HAP-1 (cell line): ENCODE results near the gene SIGLEC10.

Experiments
- DNase-seq, 2 experiments: peaks; one replicate each; pipeline ENCODE4 v3.0.0-alpha.2; 2016 to 2020; ENCODE audit warnings: low spot score in 2 of 2
- H3K27me3 ChIP-seq: fragments of 250-450 bp; sonication (Bioruptor Pico); 2 replicates; pipeline ENCODE4 v1.5.1; 2020; ENCODE audit warnings: low read depth, mild to moderate bottlenecking, moderate library complexity
- H3K36me3 ChIP-seq: fragments of 250-450 bp; sonication (Bioruptor Pico); replicated peaks from 2 replicates; pipeline ENCODE4 v1.5.1; 2020; ENCODE audit warnings: mild to moderate bottlenecking
- H3K4me1 ChIP-seq: fragments of 250-450 bp; sonication (Bioruptor Pico); 2 replicates; pipeline ENCODE4 v1.5.1; 2020; ENCODE audit warnings: mild to moderate bottlenecking
- H3K4me3 ChIP-seq: fragments of 250-450 bp; sonication (Bioruptor Pico); 2 replicates; pipeline ENCODE4 v1.5.1; 2020; ENCODE audit warnings: mild to moderate bottlenecking, moderate library complexity
- H3K9me3 ChIP-seq: fragments of 250-450 bp; sonication (Bioruptor Pico); 2 replicates; pipeline ENCODE4 v1.5.1; 2020; ENCODE audit warnings: mild to moderate bottlenecking, moderate library complexity
- in situ Hi-C: fragments of 300-500 bp; cut with MboI; formaldehyde crosslinking; loops from 3 replicates; pipeline ENCODE4 v1.14.3; 2020; ENCODE audit warnings: low sequenced_read_pairs, inconsistent platforms, mixed read lengths

The SIGLEC10 gene

GRCh38 chr19:51396175-51396574 lies 21.3 kb downstream of the SIGLEC10 start:
- Histone ChIP-seq H3K36me3 (no peaks in the 10 kb centered on the region), H3K4me1 (peaks cover 8% of the 10 kb centered on the region), H3K27me3 (no peaks in the 10 kb centered on the region), H3K4me3 (no peak overlapping the region), H3K9me3 (no peaks in the 10 kb centered on the region)
- DNase-seq, result no peak
- in situ Hi-C loops, result no loop called here

DNA sequence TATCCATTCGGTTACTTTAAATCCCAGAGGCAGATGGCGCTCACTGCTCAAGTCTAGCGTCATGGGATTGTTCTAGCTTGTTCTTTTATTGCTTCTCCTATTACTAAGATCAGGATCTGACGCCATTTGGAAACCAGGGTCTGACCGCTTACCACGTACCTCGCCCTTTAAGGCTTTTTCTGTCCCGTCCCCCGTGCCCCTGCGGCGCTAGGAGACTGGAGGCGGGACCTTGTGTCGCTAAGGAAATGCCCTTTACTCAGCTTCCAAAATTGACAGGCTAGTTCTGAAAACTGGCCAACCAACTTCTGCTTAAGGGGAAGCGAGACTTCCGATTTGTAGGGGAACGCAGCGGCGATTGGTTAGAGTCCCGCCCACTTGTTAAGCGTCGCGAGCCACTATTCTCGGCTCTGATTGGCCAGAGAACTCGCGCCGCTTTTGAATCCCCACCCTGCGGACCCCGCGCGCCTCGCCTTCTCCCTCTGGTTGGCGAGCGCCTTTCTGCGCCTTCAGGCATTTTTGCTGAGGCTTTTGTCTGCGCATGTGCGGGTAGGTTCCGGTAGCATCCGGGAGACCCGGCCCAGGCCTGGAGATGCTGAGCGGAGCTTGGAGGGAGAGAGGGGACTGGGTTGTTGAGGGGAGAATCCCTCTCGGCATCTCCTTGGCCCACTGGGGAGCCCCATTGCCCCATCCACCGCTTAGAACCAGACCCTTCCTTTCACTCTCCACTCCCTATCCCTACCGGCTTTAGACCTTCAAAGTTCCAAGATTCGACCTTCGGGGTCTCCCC lies 23.2 kb downstream of the SIGLEC10 start:
- H3K36me3 ChIP-seq, result no peaks in the 10 kb centered on the region
- no peaks in the 10 kb centered on the region for H3K9me3 ChIP-seq
- H3K4me3 ChIP-seq, result peak overlapping the region; percentile 49
- DNase-seq, result peak; percentile 97
- H3K27me3 ChIP-seq, result no peaks in the 10 kb centered on the region
- in situ Hi-C loops, result no loop called here
- H3K4me1 ChIP-seq, result peaks cover 8% of the 10 kb centered on the region

DNA sequence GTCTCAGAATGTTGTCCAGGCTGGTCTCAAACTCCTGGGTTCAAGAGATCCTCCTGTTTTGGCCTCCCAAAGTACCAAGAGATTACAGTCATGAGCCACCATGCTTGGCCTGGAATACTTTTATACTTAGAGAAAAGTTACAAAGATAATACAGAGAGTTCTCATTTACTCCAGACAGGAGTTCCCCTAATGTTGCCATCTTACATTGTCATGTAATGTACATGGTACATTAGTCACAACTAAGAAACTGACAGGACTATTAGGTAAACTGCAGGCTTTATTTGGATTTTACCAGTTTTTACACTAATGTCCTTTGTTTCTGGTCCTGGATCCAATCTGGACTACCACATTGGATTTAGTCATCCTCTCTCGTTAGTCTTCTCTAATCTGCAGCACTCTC lies 24.7 kb downstream of the SIGLEC10 start:
- Histone ChIP-seq H3K27me3 (no peaks in the 10 kb centered on the region), H3K4me3 (no peak overlapping the region), H3K36me3 (no peaks in the 10 kb centered on the region), H3K9me3 (no peaks in the 10 kb centered on the region), H3K4me1 (peaks cover 8% of the 10 kb centered on the region)
- in situ Hi-C loops, result no loop called here
- DNase-seq, result no peak

DNA sequence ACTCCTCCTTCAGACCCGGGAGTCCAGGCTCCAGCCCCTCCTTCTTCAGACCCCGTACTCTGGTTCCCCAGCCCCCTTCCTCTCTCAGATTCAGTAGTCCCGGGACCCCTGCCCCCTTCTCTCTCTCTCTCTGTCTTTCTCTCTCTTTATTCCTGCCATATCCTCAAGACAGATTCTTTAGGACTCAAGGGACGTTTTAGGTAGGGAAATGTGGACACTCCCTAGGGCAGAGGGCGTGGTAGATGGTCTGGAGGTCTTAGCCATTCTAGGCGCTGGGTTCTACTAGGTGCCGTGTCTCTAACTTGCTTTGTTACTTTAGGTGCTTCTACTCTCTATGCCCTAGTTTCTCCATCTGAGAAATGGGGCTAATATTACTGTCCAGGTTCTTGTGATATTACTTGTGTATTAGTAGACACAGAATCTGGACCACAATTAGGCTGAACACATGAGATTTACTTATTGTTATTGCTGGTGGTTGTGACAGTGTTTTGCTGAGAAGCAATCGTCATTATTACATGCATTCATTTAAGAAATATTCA lies 26.3 kb downstream of the SIGLEC10 start:
- peaks cover 8% of the 10 kb centered on the region for H3K4me1 ChIP-seq
- no peaks in the 10 kb centered on the region for H3K36me3 ChIP-seq
- no peak for DNase-seq
- H3K9me3 ChIP-seq, result no peaks in the 10 kb centered on the region
- in situ Hi-C loops, result no loop called here
- H3K27me3 ChIP-seq, result no peaks in the 10 kb centered on the region
- no peak overlapping the region for H3K4me3 ChIP-seq

GRCh38 chr19:51389143-51389542 lies 28.3 kb downstream of the SIGLEC10 start:
- peaks cover 6% of the 10 kb centered on the region for H3K4me1 ChIP-seq
- in situ Hi-C loops, result no loop called here

GRCh38 chr19:51387924-51388389 lies 29.5 kb downstream of the SIGLEC10 start, which contains the start of gene LIM2:
Gene LIM2 (minus strand): TSS chr19:51387974. CDS start chr19:51387443, 531 bp downstream.
- DNase-seq, result no peak
- in situ Hi-C loops, result no loop called here
- Histone ChIP-seq H3K36me3 (no peaks in the 10 kb centered on the region), H3K27me3 (no peaks in the 10 kb centered on the region), H3K4me1 (no peaks in the 10 kb centered on the region), H3K4me3 (no peak within 1 kb of the TSS), H3K9me3 (no peaks in the 10 kb centered on the region)

More at GRCh38 chr19:51389143-51389542, 28.3 kb downstream of the SIGLEC10 start:
- Histone ChIP-seq H3K9me3 (no peaks in the 10 kb centered on the region), H3K36me3 (no peaks in the 10 kb centered on the region), H3K4me3 (no peak overlapping the region), H3K27me3 (no peaks in the 10 kb centered on the region)
- no peak for DNase-seq

GRCh38 chr19:51386882-51387520 lies 30.4 kb downstream of the SIGLEC10 start:
- Histone ChIP-seq H3K4me1 (no peaks in the 10 kb centered on the region), H3K36me3 (no peaks in the 10 kb centered on the region), H3K9me3 (no peaks in the 10 kb centered on the region), H3K27me3 (no peaks in the 10 kb centered on the region), H3K4me3 (no peak overlapping the region)
- no peak for DNase-seq
- in situ Hi-C loops, result no loop called here

DNA sequence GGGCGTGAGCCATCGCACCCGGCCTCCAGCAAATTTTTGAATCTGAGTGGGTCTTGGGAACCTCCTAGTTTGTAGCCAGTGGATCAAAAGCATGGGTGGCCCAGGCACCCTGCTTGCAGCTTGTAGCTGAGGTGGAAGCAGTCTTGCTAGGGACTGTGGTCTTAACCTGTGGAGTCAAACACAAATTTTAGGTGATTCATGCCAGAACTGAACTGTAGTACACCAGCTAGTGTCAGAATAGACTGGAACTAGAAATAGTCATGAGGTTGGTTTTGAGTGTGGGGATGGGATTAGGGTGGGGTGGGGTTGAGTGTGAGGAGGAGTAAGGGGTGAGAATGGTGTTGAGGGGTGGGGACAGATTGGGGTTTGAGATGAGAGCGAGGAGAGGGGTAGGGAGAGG lies 35.4 kb downstream of the SIGLEC10 start:
- in situ Hi-C loops, result no loop called here
- DNase-seq, result no peak
- no peaks in the 10 kb centered on the region for H3K27me3 ChIP-seq
- H3K36me3 ChIP-seq, result no peaks in the 10 kb centered on the region
- H3K4me3 ChIP-seq, result no peak overlapping the region
- H3K9me3 ChIP-seq, result no peaks in the 10 kb centered on the region
- H3K4me1 ChIP-seq, result no peaks in the 10 kb centered on the region

GRCh38 chr19:51380379-51380778 lies 37.1 kb downstream of the SIGLEC10 start:
- in situ Hi-C loops, result no loop called here
- Histone ChIP-seq H3K9me3 (no peaks in the 10 kb centered on the region), H3K4me1 (no peaks in the 10 kb centered on the region), H3K36me3 (no peaks in the 10 kb centered on the region), H3K27me3 (no peaks in the 10 kb centered on the region), H3K4me3 (no peak overlapping the region)
- no peak for DNase-seq

GRCh38 chr19:51377422-51377821 lies 40.0 kb downstream of the SIGLEC10 start:
- DNase-seq, result no peak
- H3K27me3 ChIP-seq, result no peaks in the 10 kb centered on the region
- no peaks in the 10 kb centered on the region for H3K36me3 ChIP-seq
- H3K4me3 ChIP-seq, result no peak overlapping the region
- H3K4me1 ChIP-seq, result no peaks in the 10 kb centered on the region
- no peaks in the 10 kb centered on the region for H3K9me3 ChIP-seq
- in situ Hi-C loops, result no loop called here

DNA sequence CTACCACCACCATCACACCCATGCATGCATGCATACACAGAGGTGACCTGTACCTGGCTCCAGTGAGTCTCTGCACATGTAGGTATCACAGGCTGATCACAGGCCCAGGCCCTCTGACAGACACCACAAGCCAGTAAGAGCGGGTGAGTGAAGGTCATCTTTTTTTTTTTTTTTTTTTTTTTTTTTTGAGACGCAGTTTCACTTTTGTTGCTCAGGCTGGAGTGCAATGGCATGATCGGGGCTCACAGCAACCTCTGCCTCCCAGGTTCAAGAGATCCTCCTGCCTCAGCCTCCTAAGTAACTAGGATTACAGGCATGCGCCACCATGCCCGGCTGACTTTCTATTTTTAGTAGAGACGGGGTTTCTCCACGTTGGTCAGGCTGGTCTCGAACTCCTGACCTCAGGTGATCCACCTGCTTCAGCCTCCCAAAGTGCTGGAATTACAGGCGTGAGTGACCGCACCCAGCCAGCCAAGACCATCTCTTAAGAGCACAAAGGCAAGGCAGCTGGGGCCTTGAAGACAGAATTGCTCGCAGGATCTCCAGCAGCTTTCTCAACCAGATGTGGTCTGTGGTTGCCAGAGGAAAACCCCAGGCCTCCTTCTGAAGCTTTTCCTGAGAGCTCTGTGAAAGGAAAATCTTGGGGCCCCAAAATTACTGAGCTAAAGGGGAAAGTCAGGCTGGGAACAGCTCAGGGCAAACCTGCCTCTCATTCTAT lies 41.8 kb downstream of the SIGLEC10 start:
- in situ Hi-C loops, result no loop called here
- Histone ChIP-seq H3K36me3 (no peaks in the 10 kb centered on the region), H3K9me3 (no peaks in the 10 kb centered on the region), H3K27me3 (no peaks in the 10 kb centered on the region), H3K4me3 (no peak overlapping the region), H3K4me1 (no peaks in the 10 kb centered on the region)
- DNase-seq, result no peak

DNA sequence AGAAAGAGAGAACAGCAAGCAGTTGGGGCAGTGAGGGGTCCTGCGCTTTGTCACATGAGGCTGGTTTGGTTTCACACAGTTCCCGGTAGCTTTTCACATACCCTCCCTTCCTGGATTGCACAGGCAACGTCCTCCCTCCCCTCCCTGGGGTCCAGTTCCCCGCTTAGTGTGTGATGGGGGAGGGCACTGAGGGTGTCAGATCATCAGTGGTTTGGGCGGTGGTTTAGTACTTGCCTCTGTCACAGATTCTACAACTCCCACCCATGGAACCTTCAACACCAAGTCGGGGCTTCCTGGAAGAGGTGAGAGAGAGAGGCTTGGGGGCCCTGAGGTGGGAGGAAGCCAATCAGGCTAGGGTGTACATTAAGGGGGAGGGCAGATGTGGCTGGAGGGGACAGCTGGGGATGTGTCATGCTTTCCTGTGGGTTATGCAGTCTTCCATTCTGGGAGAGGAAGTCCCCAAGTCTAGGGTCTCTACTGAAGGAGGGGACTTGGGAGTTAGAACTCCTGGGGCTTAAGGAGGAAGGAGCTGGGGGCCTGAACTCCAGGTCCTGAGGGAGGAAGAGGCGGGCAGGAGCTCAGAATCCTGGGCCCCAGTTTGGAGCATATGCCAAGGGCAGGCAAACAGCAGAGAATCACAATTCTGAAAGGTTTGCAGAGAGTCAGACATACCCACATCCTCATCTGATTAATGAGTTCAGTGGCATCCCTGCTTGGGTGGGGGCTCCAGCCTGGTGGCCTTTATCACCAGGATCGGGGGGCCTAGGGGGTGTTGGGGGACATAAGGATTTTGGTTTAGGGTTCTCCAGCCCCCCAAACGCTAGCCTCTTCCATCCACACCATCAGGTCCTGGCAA lies 44.6 kb downstream of the SIGLEC10 start, which contains the start of gene NKG7:
NKG7 (minus strand) TSS at position 6 of the 856 bp plus-strand sequence. CDS start 119 bp downstream, outside the sequence.
- Histone ChIP-seq H3K9me3 (no peaks in the 10 kb centered on the region), H3K4me1 (peaks cover 4% of the 10 kb centered on the region; the same call in 1 of the 2 replicates), H3K36me3 (no peaks in the 10 kb centered on the region), H3K4me3 (no peak within 1 kb of the TSS), H3K27me3 (no peaks in the 10 kb centered on the region)
- in situ Hi-C loops, result no loop called here
- DNase-seq, result no peak
